Esophagus squamous epithelium (tissue), 4 donors: ENCODE measurements around the gene C21orf58.

Source experiments
- CTCF ChIP-seq, 6 experiments: fragments of 450-650 bp in 4 of 6; fragments of 200-600 bp in 2 of 6; sonication (generic) in 2 of 6; IDR thresholded peaks; one replicate each; pipeline ENCODE4 v1.5.1; 2016 to 2019; ENCODE audit warnings: antibody characterized with exemption in 6 of 6, mild to moderate bottlenecking in 4 of 6, moderate library complexity in 4 of 6
- POLR2A ChIP-seq, 4 donors: fragments of 450-650 bp; IDR thresholded peaks; one replicate each; pipeline ENCODE4 v1.6.1; 2017; ENCODE audit warnings: antibody characterized with exemption in 4 of 4, mild to moderate bottlenecking in 4 of 4, moderate library complexity in 3 of 4

GRCh38 chr21:46354518-46354917 is 30.8 kb upstream of the C21orf58 start:
- TF ChIP-seq CTCF (IDR thresholded peaks at IDR 0.05) (no peak), POLR2A (IDR thresholded peaks at IDR 0.05) (no peak)
